Endometrial microvascular endothelial cells (primary cell): Measurements from ENCODE around the gene FAM131C. TPM values are rescaled to one million over a fixed set of nuclear protein-coding genes. Genes with fewer than 3 reads are reported as not detected.
"Not testable (repeated sequence)": the region's sequence is repeated elsewhere in the genome, so short reads cannot be mapped to it uniquely, and the experiment has no call there.

Experiments
- in situ Hi-C: cut with HindIII; loops from 2 replicates; pipeline ENCODE4 v1.10.0; 2017; ENCODE audit warnings: low sequenced_read_pairs, low pct_unique_long_range_greater_than_20kb; ENCODE audit errors: inconsistent ontology term
- total RNA-seq: library from RNA; depleted of rRNA; stranded (reverse); fragments of >200 nt; gene quantifications from one replicate; pipeline ENCODE4 v1.2.3, GENCODE V29; 2015; ENCODE audit errors: inconsistent ontology term

The FAM131C gene
- total RNA-seq, 1 donor from 2014 or later, result not detected

- in situ Hi-C loops, result no loop called here
Observed at GRCh38 chr1:16110456-16110855, 37.0 kb upstream of the FAM131C start.

GRCh38 chr1:16109571-16109970, 36.1 kb upstream of the FAM131C start:
- in situ Hi-C loops, result no loop called here

GRCh38 chr1:16107039-16107438, 33.6 kb upstream of the FAM131C start:
- in situ Hi-C loops, result not testable (repeated sequence)

- in situ Hi-C loops, result no loop called here
Observed at GRCh38 chr1:16101623-16102022, 28.2 kb upstream of the FAM131C start.

- in situ Hi-C loops, result no loop called here
Observed at GRCh38 chr1:16099412-16099811, 26.0 kb upstream of the FAM131C start.

- in situ Hi-C loops, result no loop called here
Observed at GRCh38 chr1:16095447-16095846, 22.0 kb upstream of the FAM131C start.

- in situ Hi-C loops, result no loop called here
Observed at GRCh38 chr1:16094453-16095158, 21.2 kb upstream of the FAM131C start.

GRCh38 chr1:16093611-16094010, 20.2 kb upstream of the FAM131C start:
- in situ Hi-C loops, result no loop called here

GRCh38 chr1:16092923-16093511, 19.6 kb upstream of the FAM131C start:
- in situ Hi-C loops, result no loop called here

- in situ Hi-C loops, result no loop called here
Observed at GRCh38 chr1:16092097-16092922, 18.9 kb upstream of the FAM131C start.

- in situ Hi-C loops, result no loop called here
Observed at GRCh38 chr1:16091296-16091695, 17.8 kb upstream of the FAM131C start.

- in situ Hi-C loops, result no loop called here
Observed at GRCh38 chr1:16090076-16090826, 16.8 kb upstream of the FAM131C start.

GRCh38 chr1:16088996-16089395, 15.5 kb upstream of the FAM131C start:
- in situ Hi-C loops, result no loop called here

- in situ Hi-C loops, result no loop called here
Observed at GRCh38 chr1:16088351-16088911, 15.0 kb upstream of the FAM131C start.

- in situ Hi-C loops, result no loop called here
Observed at GRCh38 chr1:16087733-16088132, 14.3 kb upstream of the FAM131C start.

GRCh38 chr1:16085522-16085921, 12.1 kb upstream of the FAM131C start:
- in situ Hi-C loops, result no loop called here

- in situ Hi-C loops, result no loop called here
Observed at GRCh38 chr1:16083486-16083885, 10.0 kb upstream of the FAM131C start.

GRCh38 chr1:16082283-16083038, 9.0 kb upstream of the FAM131C start:
- in situ Hi-C loops, result no loop called here
